Neural progenitor cell (in vitro differentiated cells): ENCODE results near the gene INPP5D.

Experiments used
- CTCF ChIP-seq: fragments of 200-600 bp; sonication (generic); IDR thresholded peaks from 2 replicates; pipeline ENCODE4 v1.5.1; 2017; ENCODE audit warnings: antibody characterized with exemption, mild to moderate bottlenecking
- EZH2 ChIP-seq: fragments of 200-600 bp; sonication (generic); IDR thresholded peaks from 2 replicates; pipeline ENCODE4 v1.6.1; 2017; ENCODE audit warnings: antibody characterized with exemption, mild to moderate bottlenecking, moderate library complexity
- EZH2phosphoT487 ChIP-seq: fragments of 200-600 bp; sonication (generic); IDR thresholded peaks from 2 replicates; pipeline ENCODE4 v1.6.1; 2017; ENCODE audit warnings: antibody characterized with exemption

- TF ChIP-seq CTCF (no peak), EZH2 (no peak), EZH2phosphoT487 (no peak)
These were observed 195.0 kb downstream of the INPP5D start for GRCh38 chr2:233255151-233255550.
